IMR-90 (cell line): ENCODE measurements around the gene CITED4. TPM values are rescaled to one million over a fixed set of nuclear protein-coding genes. Genes with fewer than 3 reads are reported as not detected.
A peak's percentile ranks its signal among the peaks of the same experiment; 100 is the strongest.

Experiments
- ATAC-seq: fragments of 200-7000 bp; cut with Tn5 transposase; 2 replicates; pipeline ENCODE4 v1.9.1; 2020; ENCODE audit warnings: low read depth, mild to moderate bottlenecking, moderate library complexity
- BruUV-seq: library from RNA; stranded (reverse); fragments of 400-500 nt; replicated peaks from 2 replicates; lab custom pipeline; 2021; lab: Mats Ljungman, UMichigan
- CTCF ChIA-PET: fragments of 300-600 bp; formaldehyde crosslinking; extraction: SDS; loops from one replicate; lab custom pipeline; 2021; ENCODE audit warnings: antibody characterized with exemption; lab: Yijun Ruan, JAX
- POLR2A ChIA-PET: fragments of 300-600 bp; sonication (Branson Sonifier 250); formaldehyde crosslinking; loops from one replicate; lab custom pipeline; 2022; ENCODE audit warnings: antibody characterized with exemption; ENCODE audit not compliant: unreplicated experiment; lab: Charles Lee
- DNase-seq: peaks from one replicate; pipeline ENCODE4 v3.0.0; 2013
- H2AFZ ChIP-seq: replicated peaks from 2 replicates; pipeline ENCODE3; 2013; ENCODE audit warnings: low read length, mild to moderate bottlenecking; ENCODE audit not compliant: poor library complexity
- H2AK5ac ChIP-seq: 2 replicates; pipeline ENCODE4 v1.6.1; 2013; ENCODE audit warnings: low read depth, low read length, inconsistent platforms
- H2AK9ac ChIP-seq: replicated peaks from 2 replicates; pipeline ENCODE3; 2013; ENCODE audit warnings: mild to moderate bottlenecking, low read depth, low read length, moderate library complexity; ENCODE audit not compliant: poor library complexity
- H2BK120ac ChIP-seq: 2 replicates; pipeline ENCODE4 v1.6.1; 2013; ENCODE audit warnings: low read depth, low read length, inconsistent platforms
- H2BK15ac ChIP-seq: 3 replicates; pipeline ENCODE4 v1.6.1; 2013; ENCODE audit warnings: low read depth, low read length, inconsistent platforms
- H2BK20ac ChIP-seq: 2 replicates; pipeline ENCODE4 v1.6.1; 2013; ENCODE audit warnings: low read depth, mild to moderate bottlenecking, inconsistent platforms, low read length, moderate library complexity
- H2BK5ac ChIP-seq: 2 replicates; pipeline ENCODE4 v1.6.1; 2013; ENCODE audit warnings: mild to moderate bottlenecking, low read depth, low read length, inconsistent platforms; ENCODE audit not compliant: poor library complexity, severe bottlenecking
- H3K14ac ChIP-seq: replicated peaks from 2 replicates; pipeline ENCODE4 v1.6.1; 2013; ENCODE audit warnings: low read depth, low read length, inconsistent platforms
- H3K18ac ChIP-seq: 2 replicates; pipeline ENCODE4 v1.6.1; 2013; ENCODE audit warnings: low read depth, low read length, control low read depth
- H3K23ac ChIP-seq: 2 replicates; pipeline ENCODE4 v1.6.1; 2013; ENCODE audit warnings: low read depth, low read length, inconsistent platforms
- H3K27ac ChIP-seq: 2 replicates; pipeline ENCODE4 v1.5.1; 2013; ENCODE audit warnings: mild to moderate bottlenecking, control low read depth, low read length; ENCODE audit not compliant: insufficient read depth
- H3K27me3 ChIP-seq: 2 replicates; pipeline ENCODE4 v1.6.1; 2013; ENCODE audit warnings: low read length; ENCODE audit not compliant: control insufficient read depth, insufficient read depth
- H3K36me3 ChIP-seq: 2 replicates; pipeline ENCODE4 v1.6.1; 2013; ENCODE audit warnings: low read length, mixed read lengths; ENCODE audit not compliant: control insufficient read depth, insufficient read depth
- H3K4ac ChIP-seq: 2 replicates; pipeline ENCODE4 v1.6.1; 2013; ENCODE audit warnings: low read depth, low read length, inconsistent platforms
- H3K4me1 ChIP-seq: 2 replicates; pipeline ENCODE4 v1.6.1; 2013; ENCODE audit warnings: low read length, mixed read lengths; ENCODE audit not compliant: control insufficient read depth, insufficient read depth
- H3K4me2 ChIP-seq: 2 replicates; pipeline ENCODE4 v1.6.1; 2013; ENCODE audit warnings: low read depth, mild to moderate bottlenecking, control low read depth, low read length, moderate library complexity
- H3K4me3 ChIP-seq: 2 replicates; pipeline ENCODE4 v1.5.1; 2013; ENCODE audit warnings: low read depth, mild to moderate bottlenecking, control low read depth, low read length, moderate library complexity; ENCODE audit not compliant: insufficient read depth
- H3K56ac ChIP-seq: 2 replicates; pipeline ENCODE4 v1.6.1; 2013; ENCODE audit warnings: low read length, inconsistent platforms; ENCODE audit not compliant: insufficient read depth; ENCODE audit errors: extremely low read depth
- H3K79me1 ChIP-seq, 2 experiments: 2 replicates each; pipeline ENCODE4 v1.6.1; 2013; ENCODE audit warnings: low read length in 2 of 2, inconsistent platforms in 1 of 2, low read depth in 1 of 2
- H3K9ac ChIP-seq: 2 replicates; pipeline ENCODE4 v1.6.1; 2013; ENCODE audit warnings: low read depth, low read length, control low read depth
- H3K9me1 ChIP-seq: 2 replicates; pipeline ENCODE4 v1.6.1; 2013; ENCODE audit warnings: low read length, inconsistent platforms; ENCODE audit not compliant: insufficient read depth
- H3K9me3 ChIP-seq: 2 replicates; pipeline ENCODE4 v1.6.1; 2013; ENCODE audit warnings: low read length; ENCODE audit not compliant: control insufficient read depth, insufficient read depth
- H4K20me1 ChIP-seq: 2 replicates; pipeline ENCODE4 v1.6.1; 2013; ENCODE audit warnings: low read length, inconsistent platforms; ENCODE audit not compliant: insufficient read depth
- H4K5ac ChIP-seq: 2 replicates; pipeline ENCODE4 v1.6.1; 2013; ENCODE audit warnings: mild to moderate bottlenecking, low read depth, low read length, control low read depth
- H4K8ac ChIP-seq, 2 experiments: 2 replicates each; pipeline ENCODE4 v1.6.1; 2013; ENCODE audit warnings: low read depth in 2 of 2, low read length in 2 of 2, control low read depth in 1 of 2, inconsistent platforms in 1 of 2
- H4K91ac ChIP-seq: 2 replicates; pipeline ENCODE4 v1.6.1; 2013; ENCODE audit warnings: low read depth, low read length, inconsistent platforms; ENCODE audit not compliant: insufficient read depth
- BHLHE40 ChIP-seq: fragments of 150-350 bp; IDR thresholded peaks from 2 replicates; pipeline ENCODE4 v1.6.1; 2016; ENCODE audit warnings: mild to moderate bottlenecking, low read depth, low read length
- CEBPB ChIP-seq: IDR thresholded peaks from 2 replicates; pipeline ENCODE4 v1.6.1; 2012; ENCODE audit warnings: low read depth, low read length, improper control_type of control experiment
- CHD1 ChIP-seq: IDR thresholded peaks from 2 replicates; pipeline ENCODE4 v1.6.1; 2012; ENCODE audit warnings: low read depth, low read length, improper control_type of control experiment
- FOS ChIP-seq: fragments of 150-350 bp; IDR thresholded peaks from 2 replicates; pipeline ENCODE4 v1.6.1; 2016; ENCODE audit warnings: low read depth, low read length
- MAZ ChIP-seq: IDR thresholded peaks from 2 replicates; pipeline ENCODE4 v1.6.1; 2012; ENCODE audit warnings: low read depth, mild to moderate bottlenecking, low read length, improper control_type of control experiment, moderate library complexity, borderline replicate concordance
- MXI1 ChIP-seq: IDR thresholded peaks from 2 replicates; pipeline ENCODE4 v1.6.1; 2012; ENCODE audit warnings: low read depth, mild to moderate bottlenecking, low read length, moderate library complexity, borderline replicate concordance
- NFE2L2 ChIP-seq: fragments of 150-350 bp; IDR thresholded peaks from 2 replicates; pipeline ENCODE4 v1.6.1; 2016; ENCODE audit warnings: low read depth, mild to moderate bottlenecking, low read length
- POLR2A ChIP-seq: IDR thresholded peaks from 2 replicates; pipeline ENCODE4 v1.6.1; 2012; ENCODE audit warnings: mild to moderate bottlenecking, low read depth, low read length
- RAD21 ChIP-seq: IDR thresholded peaks from 2 replicates; pipeline ENCODE4 v1.6.1; 2012; ENCODE audit warnings: low read length, improper control_type of control experiment
- SMC3 ChIP-seq: fragments of 150-350 bp; IDR thresholded peaks from 2 replicates; pipeline ENCODE4 v1.6.1; 2016; ENCODE audit warnings: low read depth, mild to moderate bottlenecking, antibody characterized with exemption, low read length, moderate library complexity
- WGBS, 2 experiments: methylation state at CpG; one replicate each; pipeline versions ENCODE4 v1.1.5 to v1.1.7; 2013; ENCODE audit warnings: missing lambda C conversion rate in 2 of 2; ENCODE audit not compliant: insufficient read length in 1 of 2; ENCODE audit errors: extremely low coverage in 2 of 2; 5-methylcytosine and 5-hydroxymethylcytosine counted together
- dilution Hi-C: fragments of 300-500 bp; cut with HindIII; formaldehyde crosslinking; loops from one replicate; pipeline ENCODE4 v1.14.3; 2018; ENCODE audit warnings: low sequenced_read_pairs; ENCODE audit not compliant: unreplicated experiment
- in situ Hi-C: fragments of 300-500 bp; cut with MboI; formaldehyde crosslinking; loops from 3 replicates; pipeline ENCODE4 v1.14.3; 2019; ENCODE audit warnings: low sequenced_read_pairs, inconsistent platforms, mixed read lengths
- intact Hi-C: fragments of 100-400 bp; cut with micrococcal nuclease; formaldehyde crosslinking; loops from 2 replicates; pipeline ENCODE4 v1.10.0; 2022
- polyA plus RNA-seq, 3 experiments: library from polyadenylated mRNA; depleted of rRNA; stranded (reverse); fragments of >200 nt; gene quantifications; 2 replicates each; pipeline ENCODE4 v1.2.3, GENCODE V29; 2012; ENCODE audit warnings: low replicate concordance in 1 of 3
- total RNA-seq: library from RNA; depleted of rRNA; stranded (reverse); fragments of >200 nt; gene quantifications from 2 replicates; pipeline ENCODE4 v1.2.3, GENCODE V29; 2012
- TF ChIP-seq, protein P1 (sequence below): conservative IDR thresholded peaks from 2 replicates; pipeline ENCODE4 v1.5.1; 2012; ENCODE audit warnings: mild to moderate bottlenecking, low read depth, low read length, improper control_type of control experiment
- TF ChIP-seq, protein P2 (sequence below): fragments of 150-350 bp; IDR thresholded peaks from 2 replicates; pipeline ENCODE4 v1.6.1; 2017; ENCODE audit warnings: mild to moderate bottlenecking, antibody characterized with exemption, low read length, low read depth

Gene CITED4
- total and polyA plus RNA-seq, 2 of the 4 experiments (the other 2 are of a cell fraction): under 0.01 to 1.6 TPM

DNA sequence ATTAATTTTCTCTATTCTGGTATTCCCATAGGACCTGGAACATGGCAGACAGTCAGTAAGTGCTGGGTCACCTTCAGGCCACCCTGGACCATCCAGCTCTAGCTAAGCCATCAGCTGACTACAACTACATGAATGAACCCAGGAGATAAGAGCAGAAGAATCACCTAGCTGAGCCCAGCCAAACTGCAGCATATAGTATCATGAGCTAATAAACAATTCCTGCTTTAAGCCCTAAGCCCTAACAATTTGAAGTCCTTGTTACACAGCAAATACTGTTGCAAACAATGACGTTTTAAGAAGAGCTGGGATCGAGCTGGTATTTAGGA lies 14.2 kb upstream of the CITED4 start:
- Histone ChIP-seq H3K4me1 (peaks cover 13% of the 10 kb centered on the region), H4K5ac (peak overlapping the region; percentile 28; the same call in 1 of the 2 replicates), H3K14ac (peak overlapping the region; percentile 53), H3K4me3 (no peak overlapping the region), H3K36me3 (no peaks in the 10 kb centered on the region), H3K18ac (peak overlapping the region; percentile 62; the same call in 1 of the 2 replicates), H3K4me2 (no peak overlapping the region), H3K9me1 (peaks cover 31% of the 10 kb centered on the region), H3K27me3 (no peaks in the 10 kb centered on the region), H2BK5ac (peak overlapping the region; percentile 97), H3K23ac (peak overlapping the region; percentile 11; the same call in 1 of the 2 replicates), H2AK5ac (peak overlapping the region; percentile 97), H2BK120ac (peak overlapping the region; percentile 99), H2BK20ac (peak overlapping the region; percentile 99; the same call in 1 of the 2 replicates), H2AK9ac (no peak overlapping the region), H3K79me1 (no peaks in the 10 kb centered on the region; a peak in 2 of 4 replicates), H2AFZ (no peak overlapping the region), H3K27ac (peak overlapping the region; percentile 51; the same call in 1 of the 2 replicates), H3K4ac (peak overlapping the region; percentile 99; the same call in 1 of the 2 replicates), H4K8ac (peak overlapping the region; percentile 38 to 97; a peak in 3 of 4 replicates), H3K9ac (no peak overlapping the region), H2BK15ac (peak overlapping the region; percentile 93; the same call in 2 of the 3 replicates), H4K20me1 (no peaks in the 10 kb centered on the region), H3K9me3 (peaks cover 4% of the 10 kb centered on the region; the same call in 1 of the 2 replicates), H4K91ac (peak overlapping the region; percentile 67; the same call in 1 of the 2 replicates), H3K56ac (no peak overlapping the region)
- CTCF ChIA-PET: interaction anchor here (0.6 to 1.4 kb wide), 4 partner anchors 14 to 74 kb away, joined by 3 to 6 read pairs (median 4); partner anchors contain the start of gene CITED4
- no peak for DNase-seq
- ATAC-seq: no peak
- POLR2A ChIA-PET: no interaction called here
- intact Hi-C loops (no loop called here), dilution Hi-C loops (no loop called here), in situ Hi-C loops (no loop called here)
- no TSS peak for BruUV-seq
- WGBS, 2 experiments: no CpG with 5 or more reads among the region's 2 CpGs
- TF ChIP-seq MAZ (no peak), NFE2L2 (no peak), BHLHE40 (no peak), MXI1 (no peak), RAD21 (no peak), FOS (no peak), POLR2A (no peak), CEBPB (no peak), SMC3 (no peak), CHD1 (no peak)
- TF ChIP-seq, protein P1, sequence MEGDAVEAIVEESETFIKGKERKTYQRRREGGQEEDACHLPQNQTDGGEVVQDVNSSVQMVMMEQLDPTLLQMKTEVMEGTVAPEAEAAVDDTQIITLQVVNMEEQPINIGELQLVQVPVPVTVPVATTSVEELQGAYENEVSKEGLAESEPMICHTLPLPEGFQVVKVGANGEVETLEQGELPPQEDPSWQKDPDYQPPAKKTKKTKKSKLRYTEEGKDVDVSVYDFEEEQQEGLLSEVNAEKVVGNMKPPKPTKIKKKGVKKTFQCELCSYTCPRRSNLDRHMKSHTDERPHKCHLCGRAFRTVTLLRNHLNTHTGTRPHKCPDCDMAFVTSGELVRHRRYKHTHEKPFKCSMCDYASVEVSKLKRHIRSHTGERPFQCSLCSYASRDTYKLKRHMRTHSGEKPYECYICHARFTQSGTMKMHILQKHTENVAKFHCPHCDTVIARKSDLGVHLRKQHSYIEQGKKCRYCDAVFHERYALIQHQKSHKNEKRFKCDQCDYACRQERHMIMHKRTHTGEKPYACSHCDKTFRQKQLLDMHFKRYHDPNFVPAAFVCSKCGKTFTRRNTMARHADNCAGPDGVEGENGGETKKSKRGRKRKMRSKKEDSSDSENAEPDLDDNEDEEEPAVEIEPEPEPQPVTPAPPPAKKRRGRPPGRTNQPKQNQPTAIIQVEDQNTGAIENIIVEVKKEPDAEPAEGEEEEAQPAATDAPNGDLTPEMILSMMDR: no peak
- TF ChIP-seq, protein P2, sequence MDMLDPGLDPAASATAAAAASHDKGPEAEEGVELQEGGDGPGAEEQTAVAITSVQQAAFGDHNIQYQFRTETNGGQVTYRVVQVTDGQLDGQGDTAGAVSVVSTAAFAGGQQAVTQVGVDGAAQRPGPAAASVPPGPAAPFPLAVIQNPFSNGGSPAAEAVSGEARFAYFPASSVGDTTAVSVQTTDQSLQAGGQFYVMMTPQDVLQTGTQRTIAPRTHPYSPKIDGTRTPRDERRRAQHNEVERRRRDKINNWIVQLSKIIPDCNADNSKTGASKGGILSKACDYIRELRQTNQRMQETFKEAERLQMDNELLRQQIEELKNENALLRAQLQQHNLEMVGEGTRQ: no peak
